Endodermal cell (in vitro differentiated cells): ENCODE measurements around the gene ZCCHC17. TPM values are rescaled to one million over a fixed set of nuclear protein-coding genes. Genes with fewer than 3 reads are reported as not detected.

Experiments used
- DNase-seq: peaks from one replicate; pipeline ENCODE4 v3.0.0-alpha.2; 2017
- H3K27ac ChIP-seq: 2 replicates; pipeline ENCODE4 v1.5.1; 2013; ENCODE audit warnings: mild to moderate bottlenecking, low read depth, low read length, moderate library complexity
- H3K27me3 ChIP-seq: 2 replicates; pipeline ENCODE4 v1.6.1; 2013; ENCODE audit warnings: mild to moderate bottlenecking, low read length, moderate library complexity; ENCODE audit not compliant: insufficient read depth, control insufficient read depth, poor library complexity, severe bottlenecking
- H3K36me3 ChIP-seq: 2 replicates; pipeline ENCODE4 v1.7.0; 2013; ENCODE audit warnings: mild to moderate bottlenecking, low read length, moderate library complexity; ENCODE audit not compliant: control insufficient read depth, insufficient read depth
- H3K4me1 ChIP-seq: one replicate; pipeline ENCODE4 v1.7.0; 2013; ENCODE audit warnings: low read length; ENCODE audit not compliant: control insufficient read depth, insufficient read depth
- H3K4me3 ChIP-seq: 2 replicates; pipeline ENCODE4 v1.5.1; 2013; ENCODE audit warnings: mild to moderate bottlenecking, low read length, moderate library complexity
- H3K9ac ChIP-seq: 2 replicates; pipeline ENCODE4 v1.6.1; 2013; ENCODE audit warnings: mild to moderate bottlenecking, low read length, moderate library complexity; ENCODE audit not compliant: poor library complexity, severe bottlenecking; ENCODE audit errors: extremely low read depth
- H3K9me3 ChIP-seq: 2 replicates; pipeline ENCODE4 v1.6.1; 2013; ENCODE audit warnings: mild to moderate bottlenecking, low read length, moderate library complexity; ENCODE audit not compliant: control insufficient read depth
- H3K27ac Mint-ChIP-seq: 2 replicates; pipeline ENCODE4 v1.8.0; 2020; ENCODE audit warnings: mixed read lengths
- H3K27me3 Mint-ChIP-seq: 2 replicates; pipeline ENCODE4 v1.8.0; 2021; ENCODE audit warnings: mild to moderate bottlenecking, mixed read lengths; ENCODE audit not compliant: insufficient read depth
- H3K36me3 Mint-ChIP-seq: 2 replicates; pipeline ENCODE4 v1.8.0; 2020; ENCODE audit warnings: low read depth, mixed read lengths
- H3K4me1 Mint-ChIP-seq: 2 replicates; pipeline ENCODE4 v1.8.0; 2020; ENCODE audit warnings: mixed read lengths
- H3K4me3 Mint-ChIP-seq: 2 replicates; pipeline ENCODE4 v1.8.0; 2020; ENCODE audit warnings: mild to moderate bottlenecking, moderate library complexity, mixed read lengths
- H3K9me3 Mint-ChIP-seq: 2 replicates; pipeline ENCODE4 v1.8.0; 2020; ENCODE audit warnings: mild to moderate bottlenecking, mixed read lengths
- CTCF ChIP-seq: fragments of 200-600 bp; sonication (generic); conservative IDR thresholded peaks from 2 replicates; pipeline ENCODE4 v1.5.0; 2021; ENCODE audit warnings: antibody characterized with exemption, mild to moderate bottlenecking
- WGBS, 2 experiments: methylation state at CpG; one replicate each; pipeline versions ENCODE4 v1.1.5 to v1.1.7; 2013; ENCODE audit warnings: missing lambda C conversion rate in 2 of 2, mixed read lengths in 1 of 2; ENCODE audit not compliant: insufficient coverage in 1 of 2, insufficient read length in 1 of 2; 5-methylcytosine and 5-hydroxymethylcytosine counted together
- long read RNA-seq, 4 experiments: library from polyadenylated mRNA in 2 of 4; library from RNA in 1 of 4; library from capped mRNA in 1 of 4; stranded (forward) in 3 of 4; unstranded in 1 of 4; transcript quantifications; one replicate each; pipeline ENCODE4 v2.0.0, GENCODE V29; 2020 to 2021; ENCODE audit warnings: inconsistent platforms in 1 of 4
- polyA plus RNA-seq, 2 experiments: library from polyadenylated mRNA; stranded (reverse); fragments of 50-300 nt; gene quantifications; one replicate each; pipeline ENCODE4 v1.2.3, GENCODE V29; 2013
- total RNA-seq, 2 donors: library from RNA; stranded (reverse); fragmentation: NEBNext Ultra II Directional in 1 of 2; extraction: Animal tissue kit (Norgen Biotek cat#: 25700) in 1 of 2; gene quantifications; 2 replicates in 1 of 2; 3 replicates in 1 of 2; pipeline ENCODE4 v1.2.1, GENCODE V29; 2021

Gene ZCCHC17
- total RNA-seq: 10 to 100 TPM; 47.6 to 53.8 TPM
- polyA plus RNA-seq (2013, experiment 1 of 2): 46.0 TPM
- polyA plus RNA-seq (2013, experiment 2 of 2): 48.9 TPM
- long read RNA-seq, experiment 1, transcript ZCCHC17-201 (8 exons, 1,605 nt): major isoform, 6 of 31 reads
- long read RNA-seq, experiment 1, partial matches to known transcripts: 18 of 31 reads
- long read RNA-seq, experiment 1, other reads (novel, unspliced or antisense): 5 of 31 reads
- long read RNA-seq, experiment 2, transcript ZCCHC17-201 (8 exons, 1,605 nt): major isoform, 92 of 137 reads
- long read RNA-seq, experiment 2, transcript ZCCHC17-204 (9 exons, 1,705 nt): minor isoform, 11 of 137 reads
- long read RNA-seq, experiment 2, transcript ZCCHC17-202 (8 exons, 1,730 nt): minor isoform, 11 of 137 reads
- long read RNA-seq, experiment 2, partial matches to known transcripts: 5 of 137 reads
- long read RNA-seq, experiment 2, other reads (novel, unspliced or antisense): 15 of 137 reads
- long read RNA-seq, experiment 3, transcript ZCCHC17-201 (8 exons, 1,605 nt): major isoform, 17 of 33 reads
- long read RNA-seq, experiment 3, partial matches to known transcripts: 6 of 33 reads
- long read RNA-seq, experiment 3, other reads (novel, unspliced or antisense): 7 of 33 reads
- long read RNA-seq, experiment 4, transcript ZCCHC17-204 (9 exons, 1,705 nt): minor isoform, 15 of 260 reads
- long read RNA-seq, experiment 4, transcript ZCCHC17-201 (8 exons, 1,605 nt): major isoform, 165 of 260 reads
- long read RNA-seq, experiment 4, transcript ZCCHC17-208 (7 exons, 1,489 nt): minor isoform, 5 of 260 reads
- long read RNA-seq, experiment 4, transcript ZCCHC17-202 (8 exons, 1,730 nt): minor isoform, 5 of 260 reads
- long read RNA-seq, experiment 4, partial matches to known transcripts: 4 of 260 reads
- long read RNA-seq, experiment 4, other reads (novel, unspliced or antisense): 65 of 260 reads

GRCh38 chr1:31296486-31297276, at the start of gene ZCCHC17, which contains the start of gene SNRNP40:
Gene ZCCHC17 (plus strand): TSS chr1:31297032. CDS start chr1:31310099, 13,067 bp downstream.
Gene SNRNP40 (minus strand): TSS chr1:31296788. CDS start chr1:31296751, 37 bp downstream.
- no peak within 1 kb of the TSS for H3K4me3 Mint-ChIP-seq
- TF ChIP-seq CTCF: no peak
- peak within 1 kb of the TSS; percentile 70 for H3K27ac Mint-ChIP-seq
- H3K9ac ChIP-seq: peak within 1 kb of the TSS; percentile 95
- no peaks in the 10 kb centered on the region for H3K9me3 ChIP-seq
- peaks cover 32% of the 10 kb centered on the region for H3K36me3 ChIP-seq
- peaks cover 11% of the 10 kb centered on the region for H3K4me1 Mint-ChIP-seq
- DNase-seq: peak; percentile 99
- no peaks in the 10 kb centered on the region for H3K27me3 ChIP-seq
- no peaks in the 10 kb centered on the region for H3K27me3 Mint-ChIP-seq
- peaks cover 2% of the 10 kb centered on the region for H3K4me1 ChIP-seq
- peaks cover 33% of the 10 kb centered on the region for H3K36me3 Mint-ChIP-seq
- no peaks in the 10 kb centered on the region for H3K9me3 Mint-ChIP-seq
- peak within 1 kb of the TSS; percentile 99 for H3K4me3 ChIP-seq
- 0% methylated on average over 31 to 53 of the region's 53 CpGs for WGBS, 2 experiments
- peak within 1 kb of the TSS; percentile 74 for H3K27ac ChIP-seq

GRCh38 chr1:31248276-31248675, 48.6 kb upstream of the ZCCHC17 start:
- peaks cover 2% of the 10 kb centered on the region for H3K27me3 Mint-ChIP-seq
- no peak overlapping the region for H3K9ac ChIP-seq
- H3K9me3 ChIP-seq: no peaks in the 10 kb centered on the region
- WGBS, 2 experiments: 81 to 89% methylated on average over 4 of the region's 4 CpGs
- H3K27me3 ChIP-seq: no peaks in the 10 kb centered on the region
- no peak overlapping the region for H3K27ac ChIP-seq
- H3K27ac Mint-ChIP-seq: no peak overlapping the region
- no peak overlapping the region for H3K4me3 ChIP-seq
- peaks cover 5% of the 10 kb centered on the region for H3K4me1 ChIP-seq
- TF ChIP-seq CTCF: no peak
- H3K36me3 ChIP-seq: no peaks in the 10 kb centered on the region
- H3K9me3 Mint-ChIP-seq: no peaks in the 10 kb centered on the region
- H3K36me3 Mint-ChIP-seq: no peaks in the 10 kb centered on the region
- no peak overlapping the region for H3K4me3 Mint-ChIP-seq
- peaks cover 6% of the 10 kb centered on the region for H3K4me1 Mint-ChIP-seq
- DNase-seq: no peak

- H3K9ac ChIP-seq: no peak overlapping the region
- H3K4me3 ChIP-seq: no peak overlapping the region
- no peak for DNase-seq
- Mint-ChIP-seq H3K4me1 (no peaks in the 10 kb centered on the region), H3K4me3 (no peak overlapping the region), H3K27ac (no peak overlapping the region), H3K27me3 (no peaks in the 10 kb centered on the region), H3K36me3 (no peaks in the 10 kb centered on the region), H3K9me3 (no peaks in the 10 kb centered on the region)
- no peaks in the 10 kb centered on the region for H3K4me1 ChIP-seq
- H3K36me3 ChIP-seq: no peaks in the 10 kb centered on the region
- no peak overlapping the region for H3K27ac ChIP-seq
- no peaks in the 10 kb centered on the region for H3K9me3 ChIP-seq
- WGBS, 2 experiments: 82 to 92% methylated on average over 2 to 3 of the region's 3 CpGs
- H3K27me3 ChIP-seq: no peaks in the 10 kb centered on the region
- no peak for TF ChIP-seq CTCF
These were observed 47.0 kb upstream of the ZCCHC17 start for GRCh38 chr1:31249854-31250253.
